HEK293 (cell line): ENCODE measurements around the gene TOMM34.
A peak's percentile ranks its signal among the peaks of the same experiment; 100 is the strongest.

Experiments used
- GLIS2 ChIP-seq: fragments of 450-650 bp; formaldehyde crosslinking; IDR thresholded peaks from 2 replicates; pipeline ENCODE4 v1.5.1; 2016; ENCODE audit warnings: missing biosample characterization, missing genetic modification characterization
- HOXC10 ChIP-seq: sonication (generic); formaldehyde crosslinking; IDR thresholded peaks from 2 replicates; pipeline ENCODE4 v1.8.1; 2023; ENCODE audit warnings: mild to moderate bottlenecking, missing genetic modification reagents
- TCF7L2 ChIP-seq: IDR thresholded peaks from 2 replicates; pipeline ENCODE4 v1.6.1; 2011; ENCODE audit warnings: low read depth, mild to moderate bottlenecking, inconsistent platforms, low read length, moderate library complexity, borderline replicate concordance
- ZFP37 ChIP-seq: fragments of 450-650 bp; formaldehyde crosslinking; IDR thresholded peaks from 2 replicates; pipeline ENCODE4 v1.5.1; 2016; ENCODE audit warnings: missing biosample characterization, missing genetic modification characterization
- ZNF157 ChIP-seq: fragments of 450-650 bp; formaldehyde crosslinking; IDR thresholded peaks from 2 replicates; pipeline ENCODE4 v1.5.1; 2016; ENCODE audit warnings: missing biosample characterization, missing genetic modification characterization
- ZNF292 ChIP-seq: fragments of 450-650 bp; formaldehyde crosslinking; IDR thresholded peaks from 2 replicates; pipeline ENCODE4 v1.5.1; 2016; ENCODE audit warnings: low read depth, missing biosample characterization, missing genetic modification characterization, borderline replicate concordance
- ZNF341 ChIP-seq: fragments of 450-650 bp; formaldehyde crosslinking; IDR thresholded peaks from 2 replicates; pipeline ENCODE4; 2016; ENCODE audit warnings: low read depth, missing biosample characterization, missing genetic modification characterization
- ZNF366 ChIP-seq: fragments of 450-650 bp; formaldehyde crosslinking; conservative IDR thresholded peaks from 2 replicates; pipeline ENCODE4 v1.5.1; 2016; ENCODE audit warnings: missing biosample characterization, missing genetic modification characterization
- ZNF426 ChIP-seq: fragments of 450-650 bp; formaldehyde crosslinking; IDR thresholded peaks from 2 replicates; pipeline ENCODE4 v1.5.1; 2017; ENCODE audit warnings: missing biosample characterization, missing genetic modification characterization, mild to moderate bottlenecking, inconsistent platforms, moderate library complexity
- ZNF549 ChIP-seq: fragments of 450-650 bp; IDR thresholded peaks from 2 replicates; pipeline ENCODE4 v1.5.1; 2018; ENCODE audit warnings: missing biosample characterization, missing genetic modification characterization, mild to moderate bottlenecking, inconsistent platforms, moderate library complexity
- ZNF561 ChIP-seq: fragments of 450-650 bp; IDR thresholded peaks from 2 replicates; pipeline ENCODE4 v1.5.1; 2018; ENCODE audit warnings: missing biosample characterization, missing genetic modification characterization, borderline replicate concordance
- ZNF626 ChIP-seq: fragments of 450-650 bp; sonication (Bioruptor Pico); formaldehyde crosslinking; IDR thresholded peaks from 2 replicates; pipeline ENCODE4 v1.5.1; 2018; ENCODE audit warnings: missing biosample characterization, missing genetic modification characterization, inconsistent platforms
- ZNF629 ChIP-seq: fragments of 450-650 bp; formaldehyde crosslinking; IDR thresholded peaks from 2 replicates; pipeline ENCODE4 v1.5.1; 2017; ENCODE audit warnings: missing biosample characterization, missing genetic modification characterization
- ZNF658 ChIP-seq: fragments of 450-650 bp; formaldehyde crosslinking; IDR thresholded peaks from 2 replicates; pipeline ENCODE4; 2016; ENCODE audit warnings: missing biosample characterization, missing genetic modification characterization
- ZNF664 ChIP-seq: fragments of 450-650 bp; formaldehyde crosslinking; IDR thresholded peaks from 2 replicates; pipeline ENCODE4 v1.5.1; 2016; ENCODE audit warnings: missing biosample characterization, missing genetic modification characterization
- TF ChIP-seq, protein P1 (sequence below): fragments of 450-650 bp; formaldehyde crosslinking; IDR thresholded peaks from 2 replicates; pipeline ENCODE4 v1.5.1; 2016; ENCODE audit warnings: missing biosample characterization, missing genetic modification characterization, borderline replicate concordance
- TF ChIP-seq, protein P2 (sequence below): fragments of 450-650 bp; formaldehyde crosslinking; IDR thresholded peaks from 2 replicates; pipeline ENCODE4 v1.5.1; 2017; ENCODE audit warnings: missing biosample characterization, missing genetic modification characterization
- TF ChIP-seq, protein P3 (sequence below): fragments of 450-650 bp; formaldehyde crosslinking; IDR thresholded peaks from 2 replicates; pipeline ENCODE4 v1.5.1; 2016; ENCODE audit warnings: missing biosample characterization, missing genetic modification characterization
- TF ChIP-seq, protein P4 (sequence below): fragments of 450-650 bp; formaldehyde crosslinking; IDR thresholded peaks from 2 replicates; pipeline ENCODE4 v1.5.0; 2017; ENCODE audit warnings: missing biosample characterization, missing genetic modification characterization, borderline replicate concordance
- TF ChIP-seq, protein P5 (sequence below): fragments of 450-650 bp; formaldehyde crosslinking; IDR thresholded peaks from 2 replicates; pipeline ENCODE4 v1.5.1; 2016; ENCODE audit warnings: missing biosample characterization, missing genetic modification characterization
- TF ChIP-seq, protein P6 (sequence below): fragments of 450-650 bp; formaldehyde crosslinking; IDR thresholded peaks from 2 replicates; pipeline ENCODE4 v1.5.1; 2017; ENCODE audit warnings: missing biosample characterization, missing genetic modification characterization
- TF ChIP-seq, protein P7 (sequence below): fragments of 450-650 bp; formaldehyde crosslinking; IDR thresholded peaks from 2 replicates; pipeline ENCODE4 v1.5.1; 2016; ENCODE audit warnings: missing biosample characterization, missing genetic modification characterization
- TF ChIP-seq, protein P8 (sequence below): fragments of 450-650 bp; formaldehyde crosslinking; IDR thresholded peaks from 2 replicates; pipeline ENCODE4 v1.5.1; 2016; ENCODE audit warnings: missing biosample characterization, missing genetic modification characterization

Gene TOMM34

DNA sequence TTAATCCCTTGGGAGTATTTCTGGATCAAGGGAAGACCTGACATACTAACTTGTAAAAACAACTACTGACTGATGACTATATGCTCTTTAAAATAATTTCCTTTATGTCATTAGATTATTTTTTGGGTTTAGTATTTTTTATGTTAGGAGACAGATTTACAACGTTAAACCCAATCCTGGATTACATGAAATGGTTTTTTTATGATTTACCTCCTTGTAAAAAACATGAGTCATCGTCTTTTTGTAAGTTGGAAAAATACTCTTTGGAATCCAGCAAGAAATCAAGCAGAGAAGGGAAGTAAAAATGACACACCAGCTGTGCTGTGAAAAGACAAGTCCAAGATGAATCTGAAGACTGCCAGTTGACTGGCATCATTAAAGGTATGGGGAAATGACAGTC, 12.9 kb upstream of the TOMM34 start (continued):
- TF ChIP-seq, protein P1, sequence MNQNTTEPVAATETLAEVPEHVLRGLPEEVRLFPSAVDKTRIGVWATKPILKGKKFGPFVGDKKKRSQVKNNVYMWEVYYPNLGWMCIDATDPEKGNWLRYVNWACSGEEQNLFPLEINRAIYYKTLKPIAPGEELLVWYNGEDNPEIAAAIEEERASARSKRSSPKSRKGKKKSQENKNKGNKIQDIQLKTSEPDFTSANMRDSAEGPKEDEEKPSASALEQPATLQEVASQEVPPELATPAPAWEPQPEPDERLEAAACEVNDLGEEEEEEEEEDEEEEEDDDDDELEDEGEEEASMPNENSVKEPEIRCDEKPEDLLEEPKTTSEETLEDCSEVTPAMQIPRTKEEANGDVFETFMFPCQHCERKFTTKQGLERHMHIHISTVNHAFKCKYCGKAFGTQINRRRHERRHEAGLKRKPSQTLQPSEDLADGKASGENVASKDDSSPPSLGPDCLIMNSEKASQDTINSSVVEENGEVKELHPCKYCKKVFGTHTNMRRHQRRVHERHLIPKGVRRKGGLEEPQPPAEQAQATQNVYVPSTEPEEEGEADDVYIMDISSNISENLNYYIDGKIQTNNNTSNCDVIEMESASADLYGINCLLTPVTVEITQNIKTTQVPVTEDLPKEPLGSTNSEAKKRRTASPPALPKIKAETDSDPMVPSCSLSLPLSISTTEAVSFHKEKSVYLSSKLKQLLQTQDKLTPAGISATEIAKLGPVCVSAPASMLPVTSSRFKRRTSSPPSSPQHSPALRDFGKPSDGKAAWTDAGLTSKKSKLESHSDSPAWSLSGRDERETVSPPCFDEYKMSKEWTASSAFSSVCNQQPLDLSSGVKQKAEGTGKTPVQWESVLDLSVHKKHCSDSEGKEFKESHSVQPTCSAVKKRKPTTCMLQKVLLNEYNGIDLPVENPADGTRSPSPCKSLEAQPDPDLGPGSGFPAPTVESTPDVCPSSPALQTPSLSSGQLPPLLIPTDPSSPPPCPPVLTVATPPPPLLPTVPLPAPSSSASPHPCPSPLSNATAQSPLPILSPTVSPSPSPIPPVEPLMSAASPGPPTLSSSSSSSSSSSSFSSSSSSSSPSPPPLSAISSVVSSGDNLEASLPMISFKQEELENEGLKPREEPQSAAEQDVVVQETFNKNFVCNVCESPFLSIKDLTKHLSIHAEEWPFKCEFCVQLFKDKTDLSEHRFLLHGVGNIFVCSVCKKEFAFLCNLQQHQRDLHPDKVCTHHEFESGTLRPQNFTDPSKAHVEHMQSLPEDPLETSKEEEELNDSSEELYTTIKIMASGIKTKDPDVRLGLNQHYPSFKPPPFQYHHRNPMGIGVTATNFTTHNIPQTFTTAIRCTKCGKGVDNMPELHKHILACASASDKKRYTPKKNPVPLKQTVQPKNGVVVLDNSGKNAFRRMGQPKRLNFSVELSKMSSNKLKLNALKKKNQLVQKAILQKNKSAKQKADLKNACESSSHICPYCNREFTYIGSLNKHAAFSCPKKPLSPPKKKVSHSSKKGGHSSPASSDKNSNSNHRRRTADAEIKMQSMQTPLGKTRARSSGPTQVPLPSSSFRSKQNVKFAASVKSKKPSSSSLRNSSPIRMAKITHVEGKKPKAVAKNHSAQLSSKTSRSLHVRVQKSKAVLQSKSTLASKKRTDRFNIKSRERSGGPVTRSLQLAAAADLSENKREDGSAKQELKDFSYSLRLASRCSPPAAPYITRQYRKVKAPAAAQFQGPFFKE (tag by site-specific recombination) = no peak
- TF ChIP-seq ZNF629 (tag by site-specific recombination) (peak; percentile 81), ZFP37 (tag by site-specific recombination) (no peak), ZNF626 (tag by site-specific recombination) (no peak), HOXC10 (CRISPR knock-in tag) (no peak), ZNF664 (tag by site-specific recombination) (no peak), ZNF549 (tag by site-specific recombination) (no peak), ZNF157 (tag by site-specific recombination) (no peak), ZNF341 (tag by site-specific recombination) (no peak), ZNF366 (tag by site-specific recombination) (peak; percentile 75), TCF7L2 (no peak), ZNF426 (no peak), ZNF292 (tag by site-specific recombination) (no peak), ZNF658 (tag by site-specific recombination) (no peak), GLIS2 (tag by site-specific recombination) (no peak), ZNF561 (tag by site-specific recombination) (no peak; the same call in 1 of the 2 replicates)
- TF ChIP-seq, protein P2, sequence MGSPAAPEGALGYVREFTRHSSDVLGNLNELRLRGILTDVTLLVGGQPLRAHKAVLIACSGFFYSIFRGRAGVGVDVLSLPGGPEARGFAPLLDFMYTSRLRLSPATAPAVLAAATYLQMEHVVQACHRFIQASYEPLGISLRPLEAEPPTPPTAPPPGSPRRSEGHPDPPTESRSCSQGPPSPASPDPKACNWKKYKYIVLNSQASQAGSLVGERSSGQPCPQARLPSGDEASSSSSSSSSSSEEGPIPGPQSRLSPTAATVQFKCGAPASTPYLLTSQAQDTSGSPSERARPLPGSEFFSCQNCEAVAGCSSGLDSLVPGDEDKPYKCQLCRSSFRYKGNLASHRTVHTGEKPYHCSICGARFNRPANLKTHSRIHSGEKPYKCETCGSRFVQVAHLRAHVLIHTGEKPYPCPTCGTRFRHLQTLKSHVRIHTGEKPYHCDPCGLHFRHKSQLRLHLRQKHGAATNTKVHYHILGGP (tag by site-specific recombination) = peak; percentile 96
- TF ChIP-seq, protein P3, sequence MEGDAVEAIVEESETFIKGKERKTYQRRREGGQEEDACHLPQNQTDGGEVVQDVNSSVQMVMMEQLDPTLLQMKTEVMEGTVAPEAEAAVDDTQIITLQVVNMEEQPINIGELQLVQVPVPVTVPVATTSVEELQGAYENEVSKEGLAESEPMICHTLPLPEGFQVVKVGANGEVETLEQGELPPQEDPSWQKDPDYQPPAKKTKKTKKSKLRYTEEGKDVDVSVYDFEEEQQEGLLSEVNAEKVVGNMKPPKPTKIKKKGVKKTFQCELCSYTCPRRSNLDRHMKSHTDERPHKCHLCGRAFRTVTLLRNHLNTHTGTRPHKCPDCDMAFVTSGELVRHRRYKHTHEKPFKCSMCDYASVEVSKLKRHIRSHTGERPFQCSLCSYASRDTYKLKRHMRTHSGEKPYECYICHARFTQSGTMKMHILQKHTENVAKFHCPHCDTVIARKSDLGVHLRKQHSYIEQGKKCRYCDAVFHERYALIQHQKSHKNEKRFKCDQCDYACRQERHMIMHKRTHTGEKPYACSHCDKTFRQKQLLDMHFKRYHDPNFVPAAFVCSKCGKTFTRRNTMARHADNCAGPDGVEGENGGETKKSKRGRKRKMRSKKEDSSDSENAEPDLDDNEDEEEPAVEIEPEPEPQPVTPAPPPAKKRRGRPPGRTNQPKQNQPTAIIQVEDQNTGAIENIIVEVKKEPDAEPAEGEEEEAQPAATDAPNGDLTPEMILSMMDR = no peak
- TF ChIP-seq, protein P4, sequence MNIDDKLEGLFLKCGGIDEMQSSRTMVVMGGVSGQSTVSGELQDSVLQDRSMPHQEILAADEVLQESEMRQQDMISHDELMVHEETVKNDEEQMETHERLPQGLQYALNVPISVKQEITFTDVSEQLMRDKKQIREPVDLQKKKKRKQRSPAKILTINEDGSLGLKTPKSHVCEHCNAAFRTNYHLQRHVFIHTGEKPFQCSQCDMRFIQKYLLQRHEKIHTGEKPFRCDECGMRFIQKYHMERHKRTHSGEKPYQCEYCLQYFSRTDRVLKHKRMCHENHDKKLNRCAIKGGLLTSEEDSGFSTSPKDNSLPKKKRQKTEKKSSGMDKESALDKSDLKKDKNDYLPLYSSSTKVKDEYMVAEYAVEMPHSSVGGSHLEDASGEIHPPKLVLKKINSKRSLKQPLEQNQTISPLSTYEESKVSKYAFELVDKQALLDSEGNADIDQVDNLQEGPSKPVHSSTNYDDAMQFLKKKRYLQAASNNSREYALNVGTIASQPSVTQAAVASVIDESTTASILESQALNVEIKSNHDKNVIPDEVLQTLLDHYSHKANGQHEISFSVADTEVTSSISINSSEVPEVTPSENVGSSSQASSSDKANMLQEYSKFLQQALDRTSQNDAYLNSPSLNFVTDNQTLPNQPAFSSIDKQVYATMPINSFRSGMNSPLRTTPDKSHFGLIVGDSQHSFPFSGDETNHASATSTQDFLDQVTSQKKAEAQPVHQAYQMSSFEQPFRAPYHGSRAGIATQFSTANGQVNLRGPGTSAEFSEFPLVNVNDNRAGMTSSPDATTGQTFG (tag by site-specific recombination) = no peak
- TF ChIP-seq, protein P5, sequence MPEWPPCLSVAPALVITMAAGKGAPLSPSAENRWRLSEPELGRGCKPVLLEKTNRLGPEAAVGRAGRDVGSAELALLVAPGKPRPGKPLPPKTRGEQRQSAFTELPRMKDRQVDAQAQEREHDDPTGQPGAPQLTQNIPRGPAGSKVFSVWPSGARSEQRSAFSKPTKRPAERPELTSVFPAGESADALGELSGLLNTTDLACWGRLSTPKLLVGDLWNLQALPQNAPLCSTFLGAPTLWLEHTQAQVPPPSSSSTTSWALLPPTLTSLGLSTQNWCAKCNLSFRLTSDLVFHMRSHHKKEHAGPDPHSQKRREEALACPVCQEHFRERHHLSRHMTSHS (tag by site-specific recombination) = no peak
- TF ChIP-seq, protein P6, sequence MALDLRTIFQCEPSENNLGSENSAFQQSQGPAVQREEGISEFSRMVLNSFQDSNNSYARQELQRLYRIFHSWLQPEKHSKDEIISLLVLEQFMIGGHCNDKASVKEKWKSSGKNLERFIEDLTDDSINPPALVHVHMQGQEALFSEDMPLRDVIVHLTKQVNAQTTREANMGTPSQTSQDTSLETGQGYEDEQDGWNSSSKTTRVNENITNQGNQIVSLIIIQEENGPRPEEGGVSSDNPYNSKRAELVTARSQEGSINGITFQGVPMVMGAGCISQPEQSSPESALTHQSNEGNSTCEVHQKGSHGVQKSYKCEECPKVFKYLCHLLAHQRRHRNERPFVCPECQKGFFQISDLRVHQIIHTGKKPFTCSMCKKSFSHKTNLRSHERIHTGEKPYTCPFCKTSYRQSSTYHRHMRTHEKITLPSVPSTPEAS (tag by site-specific recombination) = peak; percentile 74; the same call in 1 of the 2 replicates
- TF ChIP-seq, protein P7, sequence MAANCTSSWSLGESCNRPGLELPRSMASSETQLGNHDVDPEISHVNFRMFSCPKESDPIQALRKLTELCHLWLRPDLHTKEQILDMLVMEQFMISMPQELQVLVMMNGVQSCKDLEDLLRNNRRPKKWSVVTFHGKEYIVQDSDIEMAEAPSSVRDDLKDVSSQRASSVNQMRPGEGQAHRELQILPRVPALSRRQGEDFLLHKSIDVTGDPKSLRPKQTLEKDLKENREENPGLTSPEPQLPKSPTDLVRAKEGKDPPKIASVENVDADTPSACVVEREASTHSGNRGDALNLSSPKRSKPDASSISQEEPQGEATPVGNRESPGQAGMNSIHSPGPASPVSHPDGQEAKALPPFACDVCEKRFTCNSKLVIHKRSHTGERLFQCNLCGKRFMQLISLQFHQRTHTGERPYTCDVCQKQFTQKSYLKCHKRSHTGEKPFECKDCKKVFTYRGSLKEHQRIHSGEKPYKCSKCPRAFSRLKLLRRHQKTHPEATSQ = no peak
- TF ChIP-seq, protein P8, sequence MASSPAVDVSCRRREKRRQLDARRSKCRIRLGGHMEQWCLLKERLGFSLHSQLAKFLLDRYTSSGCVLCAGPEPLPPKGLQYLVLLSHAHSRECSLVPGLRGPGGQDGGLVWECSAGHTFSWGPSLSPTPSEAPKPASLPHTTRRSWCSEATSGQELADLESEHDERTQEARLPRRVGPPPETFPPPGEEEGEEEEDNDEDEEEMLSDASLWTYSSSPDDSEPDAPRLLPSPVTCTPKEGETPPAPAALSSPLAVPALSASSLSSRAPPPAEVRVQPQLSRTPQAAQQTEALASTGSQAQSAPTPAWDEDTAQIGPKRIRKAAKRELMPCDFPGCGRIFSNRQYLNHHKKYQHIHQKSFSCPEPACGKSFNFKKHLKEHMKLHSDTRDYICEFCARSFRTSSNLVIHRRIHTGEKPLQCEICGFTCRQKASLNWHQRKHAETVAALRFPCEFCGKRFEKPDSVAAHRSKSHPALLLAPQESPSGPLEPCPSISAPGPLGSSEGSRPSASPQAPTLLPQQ (tag by site-specific recombination) = 0 out of 2 replicates have a peak, but pooled peaks have one; percentile 28
